HG02970 (cell line): Measurements from ENCODE around the gene APBB1IP.
"Not testable (repeated sequence)": the region's sequence is repeated elsewhere in the genome, so short reads cannot be mapped to it uniquely, and the experiment has no call there.

Experiments
- ATAC-seq: cut with Tn5 transposase; IDR thresholded peaks from one replicate; pipeline ENCODE4 v1.9.1; 2021; ENCODE audit warnings: mild to moderate bottlenecking, moderate library complexity, moderate number of reproducible peaks; ENCODE audit not compliant: unreplicated experiment, low FRiP score

The APBB1IP gene

GRCh38 chr10:26440088-26440470, 1.9 kb downstream of the APBB1IP start:
- no peak for ATAC-seq

- no peak for ATAC-seq
Measured at GRCh38 chr10:26441491-26442214, 3.5 kb downstream of the APBB1IP start.

GRCh38 chr10:26445411-26446031, 7.4 kb downstream of the APBB1IP start:
- no peak for ATAC-seq

GRCh38 chr10:26446258-26446657, 8.1 kb downstream of the APBB1IP start:
- ATAC-seq, result no peak

- peak; percentile 34 for ATAC-seq
Measured at GRCh38 chr10:26448292-26448691, 10.2 kb downstream of the APBB1IP start.

- ATAC-seq, result peak; percentile 83
Measured at GRCh38 chr10:26448706-26449435, 10.7 kb downstream of the APBB1IP start.

GRCh38 chr10:26449726-26450125, 11.6 kb downstream of the APBB1IP start:
- ATAC-seq, result no peak

GRCh38 chr10:26451903-26452302, 13.8 kb downstream of the APBB1IP start:
- no peak for ATAC-seq

- no peak for ATAC-seq
Measured at GRCh38 chr10:26453850-26454249, 15.7 kb downstream of the APBB1IP start.

GRCh38 chr10:26454891-26455290, 16.8 kb downstream of the APBB1IP start:
- ATAC-seq, result no peak

- no peak for ATAC-seq
Measured at GRCh38 chr10:26455567-26456315, 17.6 kb downstream of the APBB1IP start.

- ATAC-seq, result peak; percentile 76
Measured at GRCh38 chr10:26457088-26457487, 18.9 kb downstream of the APBB1IP start.

- no peak for ATAC-seq
Measured at GRCh38 chr10:26460736-26461135, 22.6 kb downstream of the APBB1IP start.

GRCh38 chr10:26463986-26464385, 25.8 kb downstream of the APBB1IP start:
- no peak for ATAC-seq

- ATAC-seq, result no peak
Measured at GRCh38 chr10:26464632-26465280, 26.6 kb downstream of the APBB1IP start.

- ATAC-seq, result not testable (repeated sequence)
Measured at GRCh38 chr10:26466531-26466930, 28.4 kb downstream of the APBB1IP start.

GRCh38 chr10:26467639-26468038, 29.5 kb downstream of the APBB1IP start:
- ATAC-seq, result no peak

- ATAC-seq, result no peak
Measured at GRCh38 chr10:26468291-26468690, 30.1 kb downstream of the APBB1IP start.

- ATAC-seq, result no peak
Measured at GRCh38 chr10:26468700-26469099, 30.6 kb downstream of the APBB1IP start.

GRCh38 chr10:26472492-26472778, 34.3 kb downstream of the APBB1IP start:
- no peak for ATAC-seq

- ATAC-seq, result no peak
Measured at GRCh38 chr10:26474026-26474425, 35.9 kb downstream of the APBB1IP start.
